Upper lobe of right lung (tissue), 1 donor: Measurements from ENCODE around the gene UBQLN4. TPM values are rescaled to one million over a fixed set of nuclear protein-coding genes. Genes with fewer than 3 reads are reported as not detected.

Experiments
- ATAC-seq: fragments of 200-7000 bp; cut with Tn5 transposase; one replicate; pipeline ENCODE4 v1.9.1; 2020; ENCODE audit warnings: mild to moderate bottlenecking, moderate library complexity
- DNase-seq: peaks from one replicate; pipeline ENCODE4 v3.0.0-alpha.2; 2020
- H3K27ac ChIP-seq: fragments of 200-600 bp; one replicate; pipeline ENCODE4 v1.8.0; 2022
- H3K27me3 ChIP-seq: fragments of 200-600 bp; one replicate; pipeline ENCODE4 v1.8.0; 2022; ENCODE audit warnings: mild to moderate bottlenecking
- H3K36me3 ChIP-seq: fragments of 200-600 bp; one replicate; pipeline ENCODE4 v1.8.0; 2022
- H3K4me1 ChIP-seq: fragments of 200-600 bp; one replicate; pipeline ENCODE4 v1.8.0; 2022
- H3K4me3 ChIP-seq: fragments of 200-600 bp; one replicate; pipeline ENCODE4 v1.8.0; 2022; ENCODE audit warnings: mild to moderate bottlenecking
- H3K9me3 ChIP-seq: fragments of 200-600 bp; one replicate; pipeline ENCODE4 v1.8.0; 2022
- intact Hi-C: fragments of 100-400 bp; cut with DNase I; formaldehyde crosslinking; loops from one replicate; pipeline ENCODE4 v1.11.0; 2022
- total RNA-seq: library from RNA; stranded (reverse); fragmentation: NEBNext Ultra II Directional; extraction: Animal tissue kit (Norgen Biotek cat#: 25700); gene quantifications from one replicate; pipeline ENCODE4 v1.2.1, GENCODE V29; 2021
- TF ChIP-seq, protein P1 (sequence below): fragments of 200-600 bp; IDR thresholded peaks from one replicate; pipeline ENCODE4 v1.8.0; 2022; ENCODE audit warnings: antibody characterized with exemption
- donor health status: DM: no; HTN: yes; CAD: no; lungs with severe emphysema.

The UBQLN4 gene
- total RNA-seq, 1 donor from 2014 or later, result 37.0 TPM

DNA sequence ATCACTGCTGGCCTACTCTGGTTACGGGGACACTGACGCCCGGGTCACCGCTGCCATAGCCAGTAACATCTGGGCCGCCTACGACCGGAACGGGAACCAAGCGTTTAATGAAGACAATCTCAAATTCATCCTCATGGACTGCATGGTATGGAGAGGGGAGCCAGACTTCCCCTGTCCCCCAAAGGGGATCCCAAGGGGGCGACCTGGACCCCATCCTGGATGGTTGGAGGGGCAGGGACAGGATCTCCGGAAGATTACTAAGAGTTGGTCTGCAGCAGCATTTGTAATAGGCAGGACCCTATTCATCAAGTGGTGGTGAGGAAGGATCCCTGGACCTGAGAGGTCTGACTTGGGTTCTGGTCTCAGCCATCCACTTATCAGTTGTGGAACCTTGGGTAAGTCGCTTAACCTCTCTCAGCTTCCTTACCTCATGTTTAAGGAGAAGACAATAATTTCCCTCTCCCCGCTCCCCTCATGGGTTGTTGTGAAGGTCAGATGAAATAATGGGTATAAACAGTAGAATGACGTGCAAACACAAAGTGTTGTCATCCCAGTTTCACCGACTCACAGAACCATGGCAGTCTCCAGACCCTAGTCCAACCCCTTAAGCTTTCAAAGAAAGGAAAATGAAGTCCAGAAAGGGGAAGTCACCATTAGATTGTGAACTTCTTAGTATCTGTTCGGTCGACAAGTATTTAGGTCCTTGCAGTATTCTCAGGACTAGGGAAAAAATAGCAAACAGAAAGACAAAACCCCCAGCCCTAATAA lies 1.9 kb upstream of the UBQLN4 start:
- no peaks in the 10 kb centered on the region for H3K9me3 ChIP-seq
- no peaks in the 10 kb centered on the region for H3K27me3 ChIP-seq
- peaks cover 4% of the 10 kb centered on the region for H3K36me3 ChIP-seq
- intact Hi-C loops, result no loop called here
- TF ChIP-seq, protein P1, sequence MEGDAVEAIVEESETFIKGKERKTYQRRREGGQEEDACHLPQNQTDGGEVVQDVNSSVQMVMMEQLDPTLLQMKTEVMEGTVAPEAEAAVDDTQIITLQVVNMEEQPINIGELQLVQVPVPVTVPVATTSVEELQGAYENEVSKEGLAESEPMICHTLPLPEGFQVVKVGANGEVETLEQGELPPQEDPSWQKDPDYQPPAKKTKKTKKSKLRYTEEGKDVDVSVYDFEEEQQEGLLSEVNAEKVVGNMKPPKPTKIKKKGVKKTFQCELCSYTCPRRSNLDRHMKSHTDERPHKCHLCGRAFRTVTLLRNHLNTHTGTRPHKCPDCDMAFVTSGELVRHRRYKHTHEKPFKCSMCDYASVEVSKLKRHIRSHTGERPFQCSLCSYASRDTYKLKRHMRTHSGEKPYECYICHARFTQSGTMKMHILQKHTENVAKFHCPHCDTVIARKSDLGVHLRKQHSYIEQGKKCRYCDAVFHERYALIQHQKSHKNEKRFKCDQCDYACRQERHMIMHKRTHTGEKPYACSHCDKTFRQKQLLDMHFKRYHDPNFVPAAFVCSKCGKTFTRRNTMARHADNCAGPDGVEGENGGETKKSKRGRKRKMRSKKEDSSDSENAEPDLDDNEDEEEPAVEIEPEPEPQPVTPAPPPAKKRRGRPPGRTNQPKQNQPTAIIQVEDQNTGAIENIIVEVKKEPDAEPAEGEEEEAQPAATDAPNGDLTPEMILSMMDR, result no peak
- DNase-seq, result no peak
- H3K4me1 ChIP-seq, result peaks cover 8% of the 10 kb centered on the region
- H3K4me3 ChIP-seq, result peak overlapping the region; percentile 93
- no peak for ATAC-seq
- H3K27ac ChIP-seq, result peak overlapping the region; percentile 83

GRCh38 chr1:156054500-156055280 lies 1.1 kb upstream of the UBQLN4 start, which contains the start of gene LAMTOR2:
LAMTOR2 (plus strand) TSS chr1:156054782; CDS start chr1:156054890, 108 bp downstream.
- peaks cover 4% of the 10 kb centered on the region for H3K36me3 ChIP-seq
- intact Hi-C loops, result no loop called here
- no peaks in the 10 kb centered on the region for H3K9me3 ChIP-seq
- TF ChIP-seq, protein P1, result no peak
- H3K27me3 ChIP-seq, result no peaks in the 10 kb centered on the region
- H3K4me3 ChIP-seq, result peak within 1 kb of the TSS; percentile 93
- peaks cover 8% of the 10 kb centered on the region for H3K4me1 ChIP-seq
- ATAC-seq (peak; percentile 92), DNase-seq (peak; percentile 98)
- H3K27ac ChIP-seq, result peak within 1 kb of the TSS; percentile 83

DNA sequence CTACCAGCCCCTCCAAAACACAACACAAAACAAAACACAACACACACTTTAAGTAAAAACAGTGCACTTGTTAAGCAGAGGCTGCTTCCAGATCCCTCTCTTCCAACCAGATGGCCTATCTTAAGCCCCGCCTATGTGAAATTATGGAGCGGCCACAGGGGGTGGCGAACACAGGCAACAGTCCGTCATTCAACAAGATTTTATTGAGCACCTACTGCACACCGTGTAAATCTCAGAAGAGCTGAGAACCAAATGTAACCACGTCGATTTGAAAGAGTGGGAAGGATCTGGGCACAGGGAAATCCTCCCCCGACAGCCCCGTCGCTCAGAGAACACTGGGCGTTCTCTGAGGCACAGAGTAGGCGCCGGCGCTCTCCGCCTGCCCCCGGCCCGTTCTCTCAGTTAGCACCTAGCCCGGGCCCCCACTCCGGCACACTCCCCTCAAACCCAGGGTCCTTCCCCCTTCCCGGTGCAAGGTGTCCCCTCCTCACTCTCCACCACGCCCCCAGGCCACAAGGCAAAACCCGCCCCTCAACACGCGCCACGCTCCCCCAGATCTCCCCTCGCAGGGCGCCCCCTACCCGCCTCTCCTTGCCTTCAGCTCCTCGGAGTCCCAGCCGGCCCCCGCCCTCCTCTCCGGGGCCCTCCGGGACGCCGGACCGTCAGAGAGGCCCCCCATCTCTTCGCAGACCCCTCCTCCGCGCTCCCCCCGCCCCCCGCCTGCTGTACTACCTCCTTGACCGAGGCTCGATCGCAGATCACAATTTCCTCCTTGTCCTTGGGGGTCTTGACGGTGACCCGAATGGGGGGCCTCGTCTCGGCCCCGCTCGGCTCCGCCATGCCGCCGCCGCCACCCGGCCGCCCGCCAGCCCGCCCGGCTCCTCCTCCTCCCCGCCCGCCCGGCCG lies 483 bp downstream of the UBQLN4 start:
- Histone ChIP-seq H3K4me3 (peak overlapping the region; percentile 93), H3K27me3 (no peaks in the 10 kb centered on the region), H3K27ac (peak overlapping the region; percentile 42), H3K36me3 (peaks cover 7% of the 10 kb centered on the region), H3K4me1 (peaks cover 8% of the 10 kb centered on the region), H3K9me3 (no peaks in the 10 kb centered on the region)
- peak; percentile 83 for DNase-seq
- intact Hi-C loops, result no loop called here
- peak; percentile 10 for ATAC-seq
- TF ChIP-seq, protein P1, result peak; percentile 33

- Histone ChIP-seq H3K27ac (no peak overlapping the region), H3K36me3 (peaks cover 10% of the 10 kb centered on the region), H3K4me3 (no peak overlapping the region), H3K4me1 (peaks cover 8% of the 10 kb centered on the region), H3K27me3 (no peaks in the 10 kb centered on the region), H3K9me3 (no peaks in the 10 kb centered on the region)
- DNase-seq (no peak), ATAC-seq (no peak)
- TF ChIP-seq, protein P1, result no peak
- intact Hi-C loops, result no loop called here
Measured at GRCh38 chr1:156051011-156051725, 2.4 kb downstream of the UBQLN4 start.

- H3K27me3 ChIP-seq, result no peaks in the 10 kb centered on the region
- H3K4me3 ChIP-seq, result no peak overlapping the region
- peaks cover 10% of the 10 kb centered on the region for H3K36me3 ChIP-seq
- TF ChIP-seq, protein P1, result no peak
- ATAC-seq, result no peak
- no peak for DNase-seq
- H3K27ac ChIP-seq, result no peak overlapping the region
- intact Hi-C loops, result no loop called here
- no peaks in the 10 kb centered on the region for H3K9me3 ChIP-seq
- peaks cover under 1% of the 10 kb centered on the region for H3K4me1 ChIP-seq
Measured at GRCh38 chr1:156050376-156050775, 3.2 kb downstream of the UBQLN4 start.
